ENCODE results near the gene ALDH1L1.
A peak's percentile ranks its signal among the peaks of the same experiment; 100 is the strongest.

ALDH1L1 gene

DNA sequence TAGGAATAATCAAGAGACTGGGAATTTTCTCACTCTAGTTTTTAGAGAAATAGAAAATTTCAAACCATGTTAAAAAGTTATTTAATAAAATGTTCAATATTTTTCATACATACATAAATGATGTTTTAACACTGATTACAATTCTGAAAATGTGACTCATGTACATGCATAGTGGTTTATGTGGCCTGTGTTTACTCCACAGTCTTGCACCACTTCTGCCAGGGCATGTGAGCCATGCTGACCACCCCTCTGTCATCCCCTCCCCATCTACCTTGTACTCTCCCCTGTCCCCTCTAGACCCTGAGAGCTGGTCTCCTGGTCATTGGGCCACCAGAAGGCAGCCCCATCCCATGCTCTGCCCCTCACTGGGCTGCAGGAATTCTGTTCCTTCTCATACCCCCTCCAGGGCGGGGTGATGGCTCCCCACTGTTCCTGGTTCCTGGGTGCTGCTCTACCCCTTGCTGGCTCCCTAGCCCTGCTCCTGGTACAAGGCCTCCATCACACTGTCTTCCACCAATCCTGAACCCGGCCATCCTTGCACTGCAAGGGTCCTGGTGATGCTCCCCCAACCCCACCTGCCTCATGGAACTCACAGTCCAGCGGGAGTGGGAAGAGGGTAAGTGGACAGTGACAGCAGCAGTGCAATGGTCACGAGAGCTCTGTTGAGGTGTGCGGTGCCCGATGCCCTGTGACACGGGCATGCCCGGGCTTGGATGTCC lies 72.3 kb downstream of the ALDH1L1 start:
- Histone ChIP-seq H4K20me1 (no peaks in the 10 kb centered on the region), H3K36me3 (no peaks in the 10 kb centered on the region), H3K4me3 (no peak overlapping the region), H3K27ac (no peak overlapping the region), H3K4me2 (no peak overlapping the region), H3K4me1 (no peaks in the 10 kb centered on the region), H3K27me3 (no peaks in the 10 kb centered on the region), H3K9ac (no peak overlapping the region), H3K9me3 (no peaks in the 10 kb centered on the region)
- TF ChIP-seq Cebpa-rat (IDR thresholded peaks at IDR 0.05), result no peak

DNA sequence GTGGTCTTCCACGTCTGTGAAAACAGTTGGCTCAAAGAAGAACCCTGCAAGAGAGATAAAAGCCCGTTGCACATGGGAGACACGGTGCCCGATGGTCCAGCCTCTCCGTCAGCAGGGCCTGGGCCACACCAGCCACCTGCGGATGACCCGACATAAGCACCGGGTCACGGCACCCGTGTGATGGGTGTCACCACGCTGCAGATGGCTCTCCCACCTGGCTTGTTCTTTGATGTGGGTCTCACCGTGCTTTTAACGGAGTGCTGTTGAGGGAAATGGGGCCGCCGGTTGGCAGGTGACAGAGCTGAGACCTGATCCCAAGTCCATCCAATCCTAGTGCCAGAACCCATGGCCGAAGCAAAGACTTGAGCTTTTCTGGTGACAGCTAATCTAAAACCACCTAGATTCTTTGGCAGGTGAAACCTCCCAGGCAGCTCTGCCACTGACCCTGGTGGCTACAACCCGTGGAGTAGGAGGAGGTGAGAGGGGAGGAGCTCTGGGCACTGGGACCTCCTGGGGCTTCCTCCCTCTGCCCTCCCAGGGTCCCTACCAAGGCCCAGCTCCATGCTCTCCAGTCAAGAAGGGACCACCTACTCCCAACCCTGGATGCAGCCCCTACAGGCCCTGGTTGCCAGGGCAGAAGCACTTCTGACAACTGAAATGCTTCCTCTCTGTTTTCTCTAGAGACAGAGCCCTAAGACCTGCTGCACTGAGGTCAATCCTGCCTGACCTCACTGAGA lies 73.0 kb downstream of the ALDH1L1 start:
- Histone ChIP-seq H4K20me1 (no peaks in the 10 kb centered on the region), H3K9ac (no peak overlapping the region), H3K27me3 (no peaks in the 10 kb centered on the region), H3K4me3 (no peak overlapping the region), H3K36me3 (no peaks in the 10 kb centered on the region), H3K27ac (no peak overlapping the region), H3K4me1 (no peaks in the 10 kb centered on the region), H3K4me2 (no peak overlapping the region), H3K9me3 (no peaks in the 10 kb centered on the region)
- TF ChIP-seq Cebpa-rat (IDR thresholded peaks at IDR 0.05), result no peak

GRCh38 chr3:126106336-126107202 lies 73.8 kb downstream of the ALDH1L1 start:
- H3K27ac ChIP-seq, result no peak overlapping the region
- H3K27me3 ChIP-seq, result no peaks in the 10 kb centered on the region
- H3K4me3 ChIP-seq, result no peak overlapping the region
- TF ChIP-seq Cebpa-rat (IDR thresholded peaks at IDR 0.05), result no peak
- H3K9ac ChIP-seq, result no peak overlapping the region
- H3K9me3 ChIP-seq, result no peaks in the 10 kb centered on the region
- no peak overlapping the region for H3K4me2 ChIP-seq
- H3K4me1 ChIP-seq, result no peaks in the 10 kb centered on the region
- H3K36me3 ChIP-seq, result no peaks in the 10 kb centered on the region
- H4K20me1 ChIP-seq, result no peaks in the 10 kb centered on the region

DNA sequence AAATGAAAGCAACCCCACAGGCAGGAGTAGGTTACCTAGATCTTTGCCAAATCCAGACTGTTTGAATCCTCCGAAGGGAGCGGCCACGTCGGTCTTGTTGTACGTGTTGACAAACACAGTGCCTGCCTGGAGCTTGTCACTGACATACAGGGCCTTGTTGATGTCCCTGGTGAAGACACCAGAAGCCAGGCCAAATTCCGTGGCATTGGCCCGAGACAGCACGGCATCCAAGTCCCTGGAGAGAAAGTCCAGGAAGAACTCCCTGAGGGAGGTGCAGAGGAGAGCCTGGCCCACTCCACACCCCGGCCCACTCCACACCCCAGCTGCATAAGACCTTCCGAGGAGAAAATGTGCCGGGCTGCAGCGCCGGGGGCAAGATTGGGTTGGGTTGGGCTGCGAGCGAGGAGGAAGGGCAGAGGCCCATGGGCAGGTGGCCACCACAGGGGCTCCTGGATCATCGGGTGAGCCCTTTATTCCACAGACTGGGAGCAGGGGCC lies 74.6 kb downstream of the ALDH1L1 start:
- Histone ChIP-seq H3K4me1 (no peaks in the 10 kb centered on the region), H3K36me3 (no peaks in the 10 kb centered on the region), H3K4me3 (no peak overlapping the region), H3K4me2 (no peak overlapping the region), H4K20me1 (no peaks in the 10 kb centered on the region), H3K9me3 (no peaks in the 10 kb centered on the region), H3K9ac (no peak overlapping the region), H3K27me3 (no peaks in the 10 kb centered on the region), H3K27ac (no peak overlapping the region)
- TF ChIP-seq Cebpa-rat (IDR thresholded peaks at IDR 0.05), result no peak

DNA sequence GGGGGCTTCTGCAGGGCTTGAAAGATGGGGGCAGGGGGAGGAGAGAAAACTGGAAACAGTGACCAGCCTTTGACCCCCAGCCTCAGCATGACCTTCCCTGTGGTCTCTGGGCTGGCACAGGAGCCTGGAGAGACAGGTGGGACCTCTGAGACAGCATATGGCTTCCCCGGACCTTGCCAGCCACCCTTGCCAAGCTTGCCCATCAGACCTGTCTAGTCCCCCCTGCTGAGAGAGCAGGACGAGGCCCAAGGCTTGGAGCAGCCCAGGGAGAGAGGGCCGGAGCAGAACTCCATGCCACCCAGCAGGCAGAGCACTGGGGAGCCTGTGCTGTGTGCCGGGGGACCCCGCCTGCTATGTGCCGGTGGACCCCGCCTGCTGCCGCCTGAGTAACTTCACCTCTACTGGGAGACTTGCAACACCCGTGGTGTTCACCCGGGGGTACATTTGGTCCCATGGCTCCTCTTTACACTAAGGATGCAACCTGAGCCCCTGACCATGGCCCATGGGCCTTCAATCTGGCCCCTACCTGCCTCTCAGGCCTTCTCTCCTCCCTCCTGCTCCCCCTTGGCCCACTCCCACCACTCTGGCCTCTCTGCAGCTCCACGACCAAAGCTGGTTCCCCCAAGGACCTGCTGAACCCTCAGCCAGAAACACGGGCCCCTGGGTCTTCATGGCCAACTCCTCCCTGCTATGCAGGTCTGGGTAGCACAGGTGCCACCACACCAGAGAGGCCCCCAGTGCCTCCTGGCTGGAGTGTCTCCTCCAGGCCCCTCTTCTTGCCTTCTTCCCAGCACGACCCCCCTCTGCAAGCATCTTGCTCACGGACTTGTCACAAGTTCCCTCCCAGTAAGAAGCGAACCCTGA lies 75.4 kb downstream of the ALDH1L1 start:
- TF ChIP-seq Cebpa-rat (IDR thresholded peaks at IDR 0.05), result no peak
- H3K27ac ChIP-seq, result no peak overlapping the region
- no peaks in the 10 kb centered on the region for H3K27me3 ChIP-seq
- H3K36me3 ChIP-seq, result no peaks in the 10 kb centered on the region
- H3K4me3 ChIP-seq, result no peak overlapping the region
- no peak overlapping the region for H3K9ac ChIP-seq
- H3K4me2 ChIP-seq, result no peak overlapping the region
- no peaks in the 10 kb centered on the region for H4K20me1 ChIP-seq
- no peaks in the 10 kb centered on the region for H3K9me3 ChIP-seq
- no peaks in the 10 kb centered on the region for H3K4me1 ChIP-seq

DNA sequence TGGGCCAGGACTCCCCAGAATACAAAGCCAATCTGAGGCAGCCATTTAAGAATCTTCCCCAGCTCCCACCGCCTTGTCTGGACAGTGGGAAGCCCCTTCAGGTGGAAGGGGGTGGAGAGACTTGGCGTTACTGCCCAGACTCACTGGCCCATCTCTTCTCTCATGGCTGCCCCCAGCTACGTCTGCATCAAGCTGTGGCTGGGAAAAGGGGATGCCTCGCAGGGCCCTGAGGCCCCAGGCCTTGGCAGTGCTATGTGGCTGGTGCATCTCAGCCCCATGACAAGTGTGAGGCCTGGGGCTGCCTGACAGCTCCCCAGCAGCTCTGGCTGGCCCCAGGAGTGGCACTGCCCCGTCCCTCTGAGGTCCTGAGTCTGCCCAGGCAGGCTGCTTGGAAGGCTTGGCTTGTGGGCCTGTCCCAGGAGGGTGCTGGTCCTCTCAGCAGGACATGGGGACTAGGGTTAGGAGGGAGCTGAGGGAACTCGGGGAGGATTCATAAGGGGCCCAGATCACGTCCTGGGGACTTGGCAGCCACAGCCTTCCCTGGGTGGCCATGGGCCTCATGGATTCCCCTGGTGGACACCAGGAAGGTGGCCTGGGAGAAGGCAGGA lies 76.3 kb downstream of the ALDH1L1 start:
- no peak for TF ChIP-seq Cebpa-rat (IDR thresholded peaks at IDR 0.05)

GRCh38 chr3:126103121-126104027 lies 77.0 kb downstream of the ALDH1L1 start:
- Histone ChIP-seq H3K9ac (no peak overlapping the region), H4K20me1 (no peaks in the 10 kb centered on the region), H3K27ac (no peak overlapping the region), H3K4me1 (no peaks in the 10 kb centered on the region), H3K4me2 (no peak overlapping the region), H3K36me3 (no peaks in the 10 kb centered on the region), H3K27me3 (no peaks in the 10 kb centered on the region), H3K4me3 (no peak overlapping the region), H3K9me3 (peaks cover 7% of the 10 kb centered on the region)
- peak; percentile 94 for TF ChIP-seq Cebpa-rat (IDR thresholded peaks at IDR 0.05)

More for the DNA sequence above, 76.3 kb downstream of the ALDH1L1 start:
- Histone ChIP-seq H3K36me3 (no peaks in the 10 kb centered on the region), H3K27ac (no peak overlapping the region), H3K4me3 (no peak overlapping the region), H3K4me2 (no peak overlapping the region), H4K20me1 (no peaks in the 10 kb centered on the region), H3K27me3 (no peaks in the 10 kb centered on the region), H3K4me1 (no peaks in the 10 kb centered on the region), H3K9ac (no peak overlapping the region), H3K9me3 (no peaks in the 10 kb centered on the region)

DNA sequence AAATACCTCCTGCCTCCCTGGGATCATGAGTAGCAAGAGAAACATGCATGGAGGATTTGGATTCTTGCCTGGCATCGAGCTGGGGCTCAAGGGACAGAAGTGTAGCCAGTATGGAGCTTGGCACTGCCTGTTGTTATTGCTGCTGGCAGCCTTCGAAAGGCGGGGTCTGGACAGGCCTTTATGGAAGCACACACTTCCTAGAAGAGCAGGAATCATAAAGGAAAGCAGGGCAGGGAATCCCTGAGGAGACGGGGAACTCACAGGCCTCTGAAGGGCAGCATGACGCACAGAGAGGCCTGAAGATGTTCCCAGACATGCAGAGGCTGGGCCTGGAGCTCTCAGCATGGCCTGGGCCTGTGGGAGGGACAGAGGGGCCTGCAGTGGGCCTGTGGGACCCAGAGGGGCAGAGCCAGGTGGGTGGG lies 77.8 kb downstream of the ALDH1L1 start:
- peaks cover 15% of the 10 kb centered on the region for H3K9me3 ChIP-seq
- no peak for TF ChIP-seq Cebpa-rat (IDR thresholded peaks at IDR 0.05)
- H4K20me1 ChIP-seq, result no peaks in the 10 kb centered on the region
- H3K27me3 ChIP-seq, result no peaks in the 10 kb centered on the region
- H3K27ac ChIP-seq, result no peak overlapping the region
- no peak overlapping the region for H3K4me2 ChIP-seq
- H3K4me3 ChIP-seq, result no peak overlapping the region
- H3K36me3 ChIP-seq, result no peaks in the 10 kb centered on the region
- H3K9ac ChIP-seq, result no peak overlapping the region
- no peaks in the 10 kb centered on the region for H3K4me1 ChIP-seq
